ENCODE measurements around the gene NRG2. TPM values are rescaled to one million over a fixed set of nuclear protein-coding genes. Genes with fewer than 3 reads are reported as not detected.

The NRG2 gene
- total and polyA plus RNA-seq, 2 of the 8 experiments (the other 6 are each of a cell fraction or from before 2014, with no cell fraction given): 0.27 to 0.54 TPM

- ChIA-PET CTCF (ENCODE audit: partially characterized antibody) (interaction anchor here (1.6 kb wide), 1 partner anchor 29 kb away, joined by 6 read pairs; no protein-coding TSS in a partner anchor), POLR2A (ENCODE audit: partially characterized antibody) (no interaction called here)
- DNase-seq (ENCODE audit: low read depth in 1 of 2, low spot score in 2 of 2): no peak
- Histone ChIP-seq H3K23me2 (ENCODE audit: low read depth, low read length) (peaks cover 1% of the 10 kb centered on the region; the same call in 1 of the 2 replicates), H3K14ac (ENCODE audit: insufficient read length) (no peak overlapping the region), H2BK15ac (ENCODE audit: low read length) (no peak overlapping the region), H3K4ac (replicated peaks; ENCODE audit: insufficient read length, low read depth, low read length) (no peak overlapping the region), H3K4me3 (ENCODE audit: extremely low read depth in 1 of 4, insufficient read depth in 2 of 4, low read depth in 3 of 4, low read length in 4 of 4) (no peak overlapping the region), H2BK20ac (ENCODE audit: low read length) (no peak overlapping the region), H3K79me2 (ENCODE audit: control insufficient read depth in 1 of 2, insufficient read depth in 2 of 2, low read length in 2 of 2) (no peaks in the 10 kb centered on the region), H3K27ac (ENCODE audit: low read depth, low read length) (no peak overlapping the region), H3K36me3 (ENCODE audit: control insufficient read depth in 2 of 4, insufficient read depth in 4 of 4, low read length in 3 of 4) (no peaks in the 10 kb centered on the region), H3K9ac (replicated peaks in 1 of 4; ENCODE audit: extremely low read depth in 1 of 4, low read depth in 3 of 4, low read length in 3 of 4) (no peak overlapping the region), H3K23ac (ENCODE audit: insufficient read length) (no peak overlapping the region), H3K18ac (ENCODE audit: extremely low read depth, low read length) (no peak overlapping the region), H3K4me2 (ENCODE audit: insufficient read depth in 1 of 2, low read depth in 2 of 2, low read length in 2 of 2) (no peak overlapping the region), H2AK5ac (ENCODE audit: low read depth, low read length) (no peak overlapping the region), H4K5ac (ENCODE audit: insufficient read length, low read depth, low read length) (no peak overlapping the region), H2BK120ac (replicated peaks; ENCODE audit: low read depth, low read length) (no peak overlapping the region), H3K4me1 (replicated peaks in 1 of 4; ENCODE audit: control insufficient read depth in 3 of 4, insufficient read depth in 4 of 4, low read length in 3 of 4) (no peaks in the 10 kb centered on the region), H3K27me3 (replicated peaks in 1 of 4; ENCODE audit: control insufficient read depth in 3 of 4, extremely low read depth in 1 of 4, insufficient read depth in 3 of 4, low read length in 3 of 4) (peaks cover 0 to 2% (median under 1%) of the 10 kb centered on the region in 4 experiments; a peak in 1 of 7 replicates), H4K8ac (ENCODE audit: extremely low read depth, insufficient read depth, low read length) (no peak overlapping the region), H4K91ac (replicated peaks; ENCODE audit: insufficient read length, low read length) (no peak overlapping the region), H2BK5ac (ENCODE audit: low read depth, low read length) (no peak overlapping the region), H3K79me1 (ENCODE audit: low read depth, low read length) (no peaks in the 10 kb centered on the region; the same call in 1 of the 2 replicates), H2AFZ (ENCODE audit: low read length) (no peak overlapping the region), H4K20me1 (replicated peaks in 1 of 2; ENCODE audit: control insufficient read depth in 1 of 2, insufficient read depth in 2 of 2, low read length in 2 of 2) (no peaks in the 10 kb centered on the region), H2BK12ac (ENCODE audit: low read depth, low read length) (no peak overlapping the region), H3K9me3 (ENCODE audit: insufficient read depth in 2 of 2, low read depth in 1 of 2, low read length in 1 of 2) (no peaks in the 10 kb centered on the region), H3K56ac (replicated peaks; ENCODE audit: insufficient read length, low read depth, low read length) (no peak overlapping the region)
- WGBS, 2 experiments (ENCODE audit: extremely low coverage in 1 of 2, insufficient coverage in 1 of 2, insufficient read length in 1 of 2, insufficient replicate concordance in 2 of 2, low coverage in 1 of 2, low lambda C conversion rate in 2 of 2, missing lambda C conversion rate in 1 of 2): 77% methylated on average over 2 of the region's 2 CpGs; no CpG with 5 or more reads in 1 of the 2 experiments
- FAIRE-seq: no peak
- TF ChIP-seq TEAD4 (IDR thresholded peaks at IDR 0.05; ENCODE audit: low read depth, low read length) (no peak), TAF1 (IDR thresholded peaks at IDR 0.05; ENCODE audit: low read depth, low read length) (no peak), HDAC6 (IDR thresholded peaks at IDR 0.05; ENCODE audit: low read depth, low read length) (no peak), USF2 (IDR thresholded peaks at IDR 0.05; ENCODE audit: low read length) (no peak)
- TF ChIP-seq, protein P1, sequence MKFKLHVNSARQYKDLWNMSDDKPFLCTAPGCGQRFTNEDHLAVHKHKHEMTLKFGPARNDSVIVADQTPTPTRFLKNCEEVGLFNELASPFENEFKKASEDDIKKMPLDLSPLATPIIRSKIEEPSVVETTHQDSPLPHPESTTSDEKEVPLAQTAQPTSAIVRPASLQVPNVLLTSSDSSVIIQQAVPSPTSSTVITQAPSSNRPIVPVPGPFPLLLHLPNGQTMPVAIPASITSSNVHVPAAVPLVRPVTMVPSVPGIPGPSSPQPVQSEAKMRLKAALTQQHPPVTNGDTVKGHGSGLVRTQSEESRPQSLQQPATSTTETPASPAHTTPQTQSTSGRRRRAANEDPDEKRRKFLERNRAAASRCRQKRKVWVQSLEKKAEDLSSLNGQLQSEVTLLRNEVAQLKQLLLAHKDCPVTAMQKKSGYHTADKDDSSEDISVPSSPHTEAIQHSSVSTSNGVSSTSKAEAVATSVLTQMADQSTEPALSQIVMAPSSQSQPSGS (IDR thresholded peaks at IDR 0.05; ENCODE audit: low read length): no peak
These were observed 28.3 kb downstream of the NRG2 start for GRCh38 chr5:140014751-140015150.

Data from H1 (cell line).